SK-N-SH (cell line): ENCODE data around the gene ODAM. TPM values are rescaled to one million over a fixed set of nuclear protein-coding genes. Genes with fewer than 3 reads are reported as not detected.
A peak's percentile ranks its signal among the peaks of the same experiment; 100 is the strongest.

ENCODE experiments used
- CTCF ChIA-PET: fragments of 300-600, 350-600 bp; formaldehyde crosslinking; extraction: SDS; loops from one replicate; lab custom pipeline; 2021; lab: Yijun Ruan, JAX
- POLR2A ChIA-PET: fragments of 350-600 bp; sonication (Branson Sonifier 250); formaldehyde crosslinking; extraction: SDS; loops from one replicate; lab custom pipeline; 2020; ENCODE audit warnings: antibody characterized with exemption, inconsistent platforms; lab: Yijun Ruan, JAX
- DNase-seq: peaks from one replicate; pipeline ENCODE4 v3.0.0; 2012
- H2AFZ ChIP-seq: fragments of 200-600 bp; sonication (generic); 2 replicates; pipeline ENCODE4 v1.8.1; 2016; ENCODE audit warnings: antibody characterized with exemption, mild to moderate bottlenecking, low read depth
- H3F3A ChIP-seq: fragments of 200-600 bp; sonication (generic); replicated peaks from 2 replicates; pipeline ENCODE3; 2016; ENCODE audit warnings: antibody characterized with exemption, mild to moderate bottlenecking; ENCODE audit not compliant: insufficient read depth
- H3K27ac ChIP-seq, 2 experiments: fragments of 200-500 bp in 1 of 2; fragments of 200-600 bp in 1 of 2; sonication (Bioruptor generic) in 1 of 2; sonication (generic), shearing (Covaris generic) in 1 of 2; 2 replicates each; pipeline versions ENCODE4 v1.5.1 to v1.6.1; 2014 to 2016; ENCODE audit warnings: low read depth in 2 of 2, inconsistent platforms in 1 of 2, low read length in 1 of 2, mild to moderate bottlenecking in 1 of 2, mixed read lengths in 1 of 2
- H3K27me3 ChIP-seq: fragments of 200-600 bp; sonication (generic), shearing (Covaris generic); 2 replicates; pipeline ENCODE4 v1.6.1; 2016; ENCODE audit warnings: mixed run types; ENCODE audit not compliant: insufficient read depth
- H3K36me3 ChIP-seq, 2 experiments: fragments of 200-500 bp in 1 of 2; fragments of 200-600 bp in 1 of 2; sonication (Bioruptor generic) in 1 of 2; sonication (generic) in 1 of 2; replicated peaks in 1 of 2; 2 replicates each; pipeline versions ENCODE3 to v1.5.1; 2014 to 2016; ENCODE audit warnings: low read length in 1 of 2, mild to moderate bottlenecking in 1 of 2; ENCODE audit not compliant: insufficient read depth in 2 of 2, control insufficient read depth in 1 of 2
- H3K4me1 ChIP-seq, 2 experiments: fragments of 200-500 bp in 1 of 2; fragments of 200-600 bp in 1 of 2; sonication (Bioruptor generic) in 1 of 2; sonication (generic), shearing (Covaris generic) in 1 of 2; 2 replicates each; pipeline versions ENCODE4 v1.5.1 to v1.6.1; 2014 to 2016; ENCODE audit warnings: low read depth in 1 of 2, low read length in 1 of 2, mixed run types in 1 of 2; ENCODE audit not compliant: insufficient read depth in 2 of 2, control insufficient read depth in 1 of 2
- H3K4me2 ChIP-seq: fragments of 200-600 bp; sonication (generic), shearing (Covaris generic); 2 replicates; pipeline ENCODE4 v1.6.1; 2017; ENCODE audit warnings: mixed run types
- H3K4me3 ChIP-seq, 2 experiments: fragments of 200-500 bp in 1 of 2; fragments of 200-600 bp in 1 of 2; sonication (Bioruptor generic) in 1 of 2; sonication (generic), shearing (Covaris generic) in 1 of 2; 2 replicates each; pipeline versions ENCODE4 v1.5.1 to v1.8.1; 2014 to 2016; ENCODE audit warnings: low read depth in 2 of 2, inconsistent platforms in 1 of 2, low read length in 1 of 2, mild to moderate bottlenecking in 1 of 2, mixed read lengths in 1 of 2, moderate library complexity in 1 of 2
- H3K79me2 ChIP-seq: fragments of 200-600 bp; sonication (generic); 2 replicates; pipeline ENCODE4 v1.8.1; 2017; ENCODE audit warnings: mild to moderate bottlenecking; ENCODE audit not compliant: insufficient read depth
- H3K9ac ChIP-seq: fragments of 200-600 bp; sonication (generic); 2 replicates; pipeline ENCODE4 v1.6.1; 2017; ENCODE audit warnings: mixed run types
- H3K9me2 ChIP-seq: fragments of 200-600 bp; sonication (generic); 2 replicates; pipeline ENCODE4 v1.6.1; 2017; ENCODE audit warnings: mixed run types
- H3K9me3 ChIP-seq: fragments of 200-600 bp; sonication (generic); 2 replicates; pipeline ENCODE4 v1.6.1; 2017; ENCODE audit warnings: mixed run types, mild to moderate bottlenecking, moderate library complexity
- H4K20me1 ChIP-seq: fragments of 200-600 bp; sonication (generic); 2 replicates; pipeline ENCODE4 v1.6.1; 2017; ENCODE audit warnings: mild to moderate bottlenecking, mixed run types; ENCODE audit not compliant: insufficient read depth
- CHD2 ChIP-seq: fragments of 150-350 bp; IDR thresholded peaks from 2 replicates; pipeline ENCODE4 v1.6.1; 2018; ENCODE audit warnings: low read length; ENCODE audit not compliant: partially characterized antibody
- ELF1 ChIP-seq: IDR thresholded peaks from 2 replicates; pipeline ENCODE4 v1.4.0; 2012
- EP300 ChIP-seq, 2 experiments: IDR thresholded peaks; 2 replicates each; pipeline versions ENCODE4 v1.4.0 to v1.6.1; 2012; ENCODE audit warnings: borderline replicate concordance in 1 of 2, low read depth in 1 of 2, low read length in 1 of 2
- EZH2phosphoT487 ChIP-seq: fragments of 200-600 bp; sonication (generic); IDR thresholded peaks from 2 replicates; pipeline ENCODE4 v1.6.1; 2017; ENCODE audit warnings: low read depth, mixed run types, mild to moderate bottlenecking, antibody characterized with exemption, moderate library complexity, borderline replicate concordance
- FOSL2 ChIP-seq: IDR thresholded peaks from 2 replicates; pipeline ENCODE4 v1.4.0; 2012; ENCODE audit warnings: low read depth, mild to moderate bottlenecking, moderate library complexity, borderline replicate concordance
- FOXJ3 ChIP-seq: sonication (generic); formaldehyde crosslinking; IDR thresholded peaks from 2 replicates; pipeline ENCODE4 v1.5.1; 2020; ENCODE audit warnings: mild to moderate bottlenecking, missing genetic modification reagents
- FOXM1 ChIP-seq: IDR thresholded peaks from 2 replicates; pipeline ENCODE4 v1.4.0; 2012; ENCODE audit warnings: low read depth, mild to moderate bottlenecking
- GABPA ChIP-seq: IDR thresholded peaks from 2 replicates; pipeline ENCODE4 v1.4.0; 2012; ENCODE audit warnings: low read depth, mild to moderate bottlenecking
- JUND ChIP-seq: IDR thresholded peaks from 2 replicates; pipeline ENCODE4 v1.4.0; 2012
- MXI1 ChIP-seq: IDR thresholded peaks from 2 replicates; pipeline ENCODE4 v1.6.1; 2012; ENCODE audit warnings: mild to moderate bottlenecking, low read depth, low read length, improper control_type of control experiment
- NRF1 ChIP-seq: IDR thresholded peaks from 2 replicates; pipeline ENCODE4 v1.6.1; 2012; ENCODE audit warnings: low read depth, mild to moderate bottlenecking, low read length
- RCOR1 ChIP-seq: fragments of 150-350 bp; IDR thresholded peaks from 2 replicates; pipeline ENCODE4 v1.6.1; 2017; ENCODE audit warnings: antibody characterized with exemption, low read length
- RFX5 ChIP-seq: IDR thresholded peaks from 2 replicates; pipeline ENCODE4 v1.6.1; 2012; ENCODE audit warnings: mild to moderate bottlenecking, improper control_type of control experiment, low read length
- RXRA ChIP-seq: IDR thresholded peaks from 2 replicates; pipeline ENCODE4 v1.4.0; 2012; ENCODE audit warnings: low read depth, mild to moderate bottlenecking, borderline replicate concordance
- SIN3A ChIP-seq: IDR thresholded peaks from 2 replicates; pipeline ENCODE4 v1.6.1; 2012; ENCODE audit warnings: low read depth, mild to moderate bottlenecking, low read length, moderate library complexity, borderline replicate concordance
- SMC3 ChIP-seq: IDR thresholded peaks from 2 replicates; pipeline ENCODE4 v1.6.1; 2012; ENCODE audit warnings: low read depth, low read length, improper control_type of control experiment
- TCF12 ChIP-seq: IDR thresholded peaks from 2 replicates; pipeline ENCODE4 v1.4.0; 2012
- TEAD4 ChIP-seq: IDR thresholded peaks from 2 replicates; pipeline ENCODE4 v1.4.0; 2012; ENCODE audit warnings: mild to moderate bottlenecking, borderline replicate concordance; ENCODE audit not compliant: insufficient read depth
- USF1 ChIP-seq: IDR thresholded peaks from 2 replicates; pipeline ENCODE4 v1.4.0; 2012; ENCODE audit warnings: low read depth, borderline replicate concordance
- YY1 ChIP-seq: IDR thresholded peaks from 2 replicates; pipeline ENCODE4 v1.4.0; 2012; ENCODE audit warnings: low read depth, mild to moderate bottlenecking
- WGBS: methylation state at CpG from one replicate; pipeline ENCODE4 v1.1.6; 2017; ENCODE audit warnings: low lambda C conversion rate; 5-methylcytosine and 5-hydroxymethylcytosine counted together
- polyA plus RNA-seq, 3 experiments: library from polyadenylated mRNA; depleted of rRNA; stranded (reverse); fragments of >200 nt; gene quantifications; 2 replicates each; pipeline ENCODE4 v1.2.3, GENCODE V29; 2012
- TF ChIP-seq, protein P1 (sequence below): fragments of 200-600 bp; sonication (generic); IDR thresholded peaks from 2 replicates; pipeline ENCODE4 v1.6.1; 2017; ENCODE audit warnings: antibody characterized with exemption, mild to moderate bottlenecking, moderate library complexity
- TF ChIP-seq, protein P2 (sequence below): fragments of 150-350 bp; IDR thresholded peaks from 2 replicates; pipeline ENCODE4 v1.6.1; 2016; ENCODE audit warnings: mild to moderate bottlenecking, low read depth, low read length
- TF ChIP-seq, protein P3 (sequence below): IDR thresholded peaks from 2 replicates; pipeline ENCODE4 v1.6.1; 2012; ENCODE audit warnings: mild to moderate bottlenecking, low read depth, low read length, moderate library complexity

The ODAM gene
- polyA plus RNA-seq (2012; rRNA removed) = not detected in 2 replicates
- not detected in 2 replicates for polyA plus RNA-seq (2012; cell fraction: cytosol; rRNA removed)
- not detected in 2 replicates for polyA plus RNA-seq (2012; cell fraction: nucleus; rRNA removed)

DNA sequence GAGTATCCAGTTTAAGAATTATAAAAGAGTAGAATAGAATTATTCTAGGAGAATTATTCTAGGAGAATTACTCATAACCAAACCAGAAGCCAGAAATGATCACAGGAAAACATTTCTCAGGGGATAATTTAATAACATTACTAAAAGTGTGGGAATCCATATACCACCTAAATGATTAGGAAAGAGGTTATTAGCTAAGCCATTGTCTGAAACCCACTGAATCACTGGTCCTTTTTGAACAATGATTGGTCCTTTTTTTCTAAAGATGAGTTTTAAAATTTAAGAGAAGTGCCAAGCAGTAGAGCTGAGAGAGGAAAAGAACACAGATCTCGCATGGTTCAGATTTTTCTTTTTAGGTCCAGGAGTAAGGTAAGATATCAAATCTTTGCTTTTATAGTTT, at the start of gene ODAM:
TSS of gene ODAM (plus strand) at position 301 of the 400 bp plus-strand sequence. CDS start 819 bp downstream, outside the sequence.
- Histone ChIP-seq H4K20me1 (no peaks in the 10 kb centered on the region), H3K79me2 (no peaks in the 10 kb centered on the region), H3K9me3 (no peaks in the 10 kb centered on the region), H3F3A (no peaks in the 10 kb centered on the region), H3K27ac (no peak within 1 kb of the TSS), H3K36me3 (no peaks in the 10 kb centered on the region), H3K9ac (no peak within 1 kb of the TSS), H3K4me2 (no peak within 1 kb of the TSS), H3K27me3 (no peaks in the 10 kb centered on the region), H2AFZ (no peak within 1 kb of the TSS), H3K4me3 (no peak within 1 kb of the TSS), H3K4me1 (no peaks in the 10 kb centered on the region), H3K9me2 (no peaks in the 10 kb centered on the region)
- TF ChIP-seq TEAD4 (no peak), ELF1 (no peak), MXI1 (no peak), EZH2phosphoT487 (no peak), NRF1 (no peak), CHD2 (no peak), FOXM1 (no peak), JUND (no peak), TCF12 (no peak), RXRA (no peak), SMC3 (no peak), USF1 (no peak), FOXJ3 (CRISPR knock-in tag) (no peak)
- TF ChIP-seq, protein P1, sequence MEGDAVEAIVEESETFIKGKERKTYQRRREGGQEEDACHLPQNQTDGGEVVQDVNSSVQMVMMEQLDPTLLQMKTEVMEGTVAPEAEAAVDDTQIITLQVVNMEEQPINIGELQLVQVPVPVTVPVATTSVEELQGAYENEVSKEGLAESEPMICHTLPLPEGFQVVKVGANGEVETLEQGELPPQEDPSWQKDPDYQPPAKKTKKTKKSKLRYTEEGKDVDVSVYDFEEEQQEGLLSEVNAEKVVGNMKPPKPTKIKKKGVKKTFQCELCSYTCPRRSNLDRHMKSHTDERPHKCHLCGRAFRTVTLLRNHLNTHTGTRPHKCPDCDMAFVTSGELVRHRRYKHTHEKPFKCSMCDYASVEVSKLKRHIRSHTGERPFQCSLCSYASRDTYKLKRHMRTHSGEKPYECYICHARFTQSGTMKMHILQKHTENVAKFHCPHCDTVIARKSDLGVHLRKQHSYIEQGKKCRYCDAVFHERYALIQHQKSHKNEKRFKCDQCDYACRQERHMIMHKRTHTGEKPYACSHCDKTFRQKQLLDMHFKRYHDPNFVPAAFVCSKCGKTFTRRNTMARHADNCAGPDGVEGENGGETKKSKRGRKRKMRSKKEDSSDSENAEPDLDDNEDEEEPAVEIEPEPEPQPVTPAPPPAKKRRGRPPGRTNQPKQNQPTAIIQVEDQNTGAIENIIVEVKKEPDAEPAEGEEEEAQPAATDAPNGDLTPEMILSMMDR = no peak
- WGBS = 14% methylated on average over 1 of the region's 1 CpG
- DNase-seq = no peak
- ChIA-PET CTCF (interaction anchor here (2.0 kb wide), 1 partner anchor 12 kb away, joined by 6 read pairs; no protein-coding TSS in a partner anchor), POLR2A (no interaction called here)

DNA sequence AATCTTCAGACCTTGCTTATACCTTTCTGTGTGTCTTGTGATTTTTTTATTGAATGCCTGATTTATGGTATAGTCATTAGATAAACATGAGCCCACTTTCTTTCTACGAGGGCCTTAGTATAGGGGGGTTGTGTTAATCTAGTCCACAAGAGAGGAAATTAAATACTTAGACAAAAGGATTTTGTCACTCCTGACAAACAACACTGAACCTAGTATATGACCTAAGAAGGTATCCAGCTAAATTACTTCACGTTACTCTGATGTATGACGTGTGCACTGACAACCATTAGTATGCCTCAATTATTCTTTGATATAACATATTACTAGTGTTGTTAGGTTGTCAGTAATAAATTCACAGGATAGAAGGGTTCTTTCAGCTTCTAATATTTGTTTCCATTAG, 44.3 kb upstream of the ODAM start:
- H3K4me2 ChIP-seq = no peak overlapping the region
- H3K9ac ChIP-seq = no peak overlapping the region
- H3K4me1 ChIP-seq = no peaks in the 10 kb centered on the region
- no peaks in the 10 kb centered on the region for H3K36me3 ChIP-seq
- H3K79me2 ChIP-seq = no peaks in the 10 kb centered on the region
- no peak overlapping the region for H3K27ac ChIP-seq
- H2AFZ ChIP-seq = 0 out of 2 replicates have a peak overlapping the region, but pooled peaks have one; percentile 11
- TF ChIP-seq GABPA (no peak), RXRA (no peak), EP300 (IDR thresholded peaks at IDR 0.05; ENCODE audit: borderline replicate concordance in 1 of 2, low read depth in 1 of 2, low read length in 1 of 2) (no peak), FOXM1 (no peak), SIN3A (no peak), TEAD4 (no peak), CHD2 (no peak), RCOR1 (no peak), FOSL2 (no peak), YY1 (no peak), RFX5 (no peak)
- TF ChIP-seq, protein P2, sequence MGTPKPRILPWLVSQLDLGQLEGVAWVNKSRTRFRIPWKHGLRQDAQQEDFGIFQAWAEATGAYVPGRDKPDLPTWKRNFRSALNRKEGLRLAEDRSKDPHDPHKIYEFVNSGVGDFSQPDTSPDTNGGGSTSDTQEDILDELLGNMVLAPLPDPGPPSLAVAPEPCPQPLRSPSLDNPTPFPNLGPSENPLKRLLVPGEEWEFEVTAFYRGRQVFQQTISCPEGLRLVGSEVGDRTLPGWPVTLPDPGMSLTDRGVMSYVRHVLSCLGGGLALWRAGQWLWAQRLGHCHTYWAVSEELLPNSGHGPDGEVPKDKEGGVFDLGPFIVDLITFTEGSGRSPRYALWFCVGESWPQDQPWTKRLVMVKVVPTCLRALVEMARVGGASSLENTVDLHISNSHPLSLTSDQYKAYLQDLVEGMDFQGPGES = no peak
- TF ChIP-seq, protein P3, sequence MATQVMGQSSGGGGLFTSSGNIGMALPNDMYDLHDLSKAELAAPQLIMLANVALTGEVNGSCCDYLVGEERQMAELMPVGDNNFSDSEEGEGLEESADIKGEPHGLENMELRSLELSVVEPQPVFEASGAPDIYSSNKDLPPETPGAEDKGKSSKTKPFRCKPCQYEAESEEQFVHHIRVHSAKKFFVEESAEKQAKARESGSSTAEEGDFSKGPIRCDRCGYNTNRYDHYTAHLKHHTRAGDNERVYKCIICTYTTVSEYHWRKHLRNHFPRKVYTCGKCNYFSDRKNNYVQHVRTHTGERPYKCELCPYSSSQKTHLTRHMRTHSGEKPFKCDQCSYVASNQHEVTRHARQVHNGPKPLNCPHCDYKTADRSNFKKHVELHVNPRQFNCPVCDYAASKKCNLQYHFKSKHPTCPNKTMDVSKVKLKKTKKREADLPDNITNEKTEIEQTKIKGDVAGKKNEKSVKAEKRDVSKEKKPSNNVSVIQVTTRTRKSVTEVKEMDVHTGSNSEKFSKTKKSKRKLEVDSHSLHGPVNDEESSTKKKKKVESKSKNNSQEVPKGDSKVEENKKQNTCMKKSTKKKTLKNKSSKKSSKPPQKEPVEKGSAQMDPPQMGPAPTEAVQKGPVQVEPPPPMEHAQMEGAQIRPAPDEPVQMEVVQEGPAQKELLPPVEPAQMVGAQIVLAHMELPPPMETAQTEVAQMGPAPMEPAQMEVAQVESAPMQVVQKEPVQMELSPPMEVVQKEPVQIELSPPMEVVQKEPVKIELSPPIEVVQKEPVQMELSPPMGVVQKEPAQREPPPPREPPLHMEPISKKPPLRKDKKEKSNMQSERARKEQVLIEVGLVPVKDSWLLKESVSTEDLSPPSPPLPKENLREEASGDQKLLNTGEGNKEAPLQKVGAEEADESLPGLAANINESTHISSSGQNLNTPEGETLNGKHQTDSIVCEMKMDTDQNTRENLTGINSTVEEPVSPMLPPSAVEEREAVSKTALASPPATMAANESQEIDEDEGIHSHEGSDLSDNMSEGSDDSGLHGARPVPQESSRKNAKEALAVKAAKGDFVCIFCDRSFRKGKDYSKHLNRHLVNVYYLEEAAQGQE = no peak
- CTCF ChIA-PET = no interaction called here
- POLR2A ChIA-PET = no interaction called here
- H3K27me3 ChIP-seq = no peaks in the 10 kb centered on the region
- no peaks in the 10 kb centered on the region for H4K20me1 ChIP-seq
- 0% methylated on average over 3 of the region's 3 CpGs for WGBS
- no peak overlapping the region for H3K4me3 ChIP-seq
- H3K9me3 ChIP-seq = no peaks in the 10 kb centered on the region
- DNase-seq = no peak
- H3F3A ChIP-seq = no peaks in the 10 kb centered on the region
- H3K9me2 ChIP-seq = no peaks in the 10 kb centered on the region
